Left colon (tissue), 2 donors: ENCODE data around the gene CYP27A1. TPM values are rescaled to one million over a fixed set of nuclear protein-coding genes. Genes with fewer than 3 reads are reported as not detected.
"Not testable (repeated sequence)": the region's sequence is repeated elsewhere in the genome, so short reads cannot be mapped to it uniquely, and the experiment has no call there.

Source experiments
- ATAC-seq: fragments of 200-7000 bp; cut with Tn5 transposase; one replicate; pipeline ENCODE4 v1.9.1; 2020; ENCODE audit warnings: mild to moderate bottlenecking, moderate library complexity
- DNase-seq, 2 donors: peaks; one replicate each; pipeline ENCODE4 v3.0.0-alpha.2; 2020
- intact Hi-C, 2 donors: fragments of 100-400 bp; cut with DNase I in 1 of 2; cut with micrococcal nuclease in 1 of 2; formaldehyde crosslinking; loops; one replicate each; pipeline versions ENCODE4 v1.11.2 to v1.14.0; 2022; cut with DNase I, micrococcal nuclease
- total RNA-seq, 2 donors: library from RNA; stranded (reverse); fragmentation: NEBNext Ultra II Directional; extraction: Animal tissue kit (Norgen Biotek cat#: 25700); gene quantifications; one replicate each; pipeline ENCODE4 v1.2.1, GENCODE V29; 2021
- donor health status: DM: no; HTN: no; CAD: no.
- donor health status: DM: yes; HTN: yes; CAD: no.

CYP27A1 gene
- total RNA-seq, 2 donors from 2014 or later = 28.1 to 52.7 TPM

GRCh38 chr2:218823196-218823855 is 41.4 kb downstream of the CYP27A1 start:
- intact Hi-C loops = no loop called here
- ATAC-seq = no peak
- no peak for DNase-seq

GRCh38 chr2:218824004-218824403 is 42.1 kb downstream of the CYP27A1 start:
- intact Hi-C loops = no loop called here
- DNase-seq (no peak), ATAC-seq (no peak)

- no peak for DNase-seq
- intact Hi-C loops = no loop called here
- ATAC-seq = no peak
Observed at GRCh38 chr2:218826791-218827190, 44.8 kb downstream of the CYP27A1 start.

- DNase-seq (no peak), ATAC-seq (no peak)
Observed at GRCh38 chr2:218827701-218828476, 45.9 kb downstream of the CYP27A1 start.

GRCh38 chr2:218828477-218828778 is 46.5 kb downstream of the CYP27A1 start:
- ATAC-seq = no peak
- no peak for DNase-seq
- intact Hi-C loops = no loop called here

More at GRCh38 chr2:218827701-218828476, 45.9 kb downstream of the CYP27A1 start:
- intact Hi-C loops = no loop called here

- ATAC-seq (no peak), DNase-seq (no peak)
- intact Hi-C loops = no loop called here
Observed at GRCh38 chr2:218829868-218830451, 48.0 kb downstream of the CYP27A1 start.

GRCh38 chr2:218830526-218831306 is 48.8 kb downstream of the CYP27A1 start:
- intact Hi-C loops = no loop called here
- ATAC-seq (no peak), DNase-seq (no peak)

GRCh38 chr2:218831378-218831990 is 49.5 kb downstream of the CYP27A1 start, which contains the start of gene PRKAG3:
Gene PRKAG3 (minus strand): TSS chr2:218831803.
- ATAC-seq (no peak), DNase-seq (no peak)
- intact Hi-C loops = no loop called here

GRCh38 chr2:218832081-218832480 is 50.1 kb downstream of the CYP27A1 start:
- no peak for DNase-seq
- no peak for ATAC-seq
- intact Hi-C loops = no loop called here

- DNase-seq (no peak), ATAC-seq (no peak)
- intact Hi-C loops = no loop called here
Observed at GRCh38 chr2:218832520-218832919, 50.6 kb downstream of the CYP27A1 start.

GRCh38 chr2:218833023-218833609 is 51.2 kb downstream of the CYP27A1 start:
- ATAC-seq (no peak), DNase-seq (no peak)
- intact Hi-C loops = no loop called here

GRCh38 chr2:218834685-218835084 is 52.7 kb downstream of the CYP27A1 start:
- no peak for DNase-seq
- intact Hi-C loops = no loop called here
- no peak for ATAC-seq

GRCh38 chr2:218837495-218837894 is 55.5 kb downstream of the CYP27A1 start:
- no peak for DNase-seq
- intact Hi-C loops = no loop called here
- no peak for ATAC-seq

GRCh38 chr2:218839430-218839829 is 57.5 kb downstream of the CYP27A1 start:
- DNase-seq (no peak), ATAC-seq (no peak)
- intact Hi-C loops = no loop called here

GRCh38 chr2:218839888-218840287 is 57.9 kb downstream of the CYP27A1 start:
- DNase-seq (no peak), ATAC-seq (no peak)
- intact Hi-C loops = no loop called here

- intact Hi-C loops = not testable (repeated sequence)
Observed at GRCh38 chr2:218844334-218844733, 62.4 kb downstream of the CYP27A1 start.

GRCh38 chr2:218846963-218847362 is 65.0 kb downstream of the CYP27A1 start:
- DNase-seq, ATAC-seq: not testable (repeated sequence)
- intact Hi-C loops = loop anchor here in 1 of 2 donors (5.0 kb wide), 1 partner anchor 120 kb away; no protein-coding TSS in a partner anchor

More at GRCh38 chr2:218844334-218844733, 62.4 kb downstream of the CYP27A1 start:
- DNase-seq, ATAC-seq: not testable (repeated sequence)

GRCh38 chr2:218849721-218850120 is 67.8 kb downstream of the CYP27A1 start:
- no peak for ATAC-seq
- intact Hi-C loops = loop anchor here in 1 of 2 donors (5.0 kb wide), 1 partner anchor 122 kb away; no protein-coding TSS in a partner anchor
- no peak for DNase-seq
